CD1c-positive myeloid dendritic cell (primary cell): Measurements from ENCODE around the gene SLC49A3.
"Not testable (repeated sequence)": the region's sequence is repeated elsewhere in the genome, so short reads cannot be mapped to it uniquely, and the experiment has no call there.

ENCODE experiments used
- DNase-seq: peaks from one replicate; pipeline ENCODE4 v3.0.0-alpha.2; 2016; ENCODE audit errors: extremely low spot score

The SLC49A3 gene

GRCh38 chr4:688854-689681 is at the start of gene SLC49A3:
SLC49A3 (minus strand) TSS chr4:689151; CDS start chr4:689127, 24 bp downstream.
- peak; percentile 66 for DNase-seq

DNA sequence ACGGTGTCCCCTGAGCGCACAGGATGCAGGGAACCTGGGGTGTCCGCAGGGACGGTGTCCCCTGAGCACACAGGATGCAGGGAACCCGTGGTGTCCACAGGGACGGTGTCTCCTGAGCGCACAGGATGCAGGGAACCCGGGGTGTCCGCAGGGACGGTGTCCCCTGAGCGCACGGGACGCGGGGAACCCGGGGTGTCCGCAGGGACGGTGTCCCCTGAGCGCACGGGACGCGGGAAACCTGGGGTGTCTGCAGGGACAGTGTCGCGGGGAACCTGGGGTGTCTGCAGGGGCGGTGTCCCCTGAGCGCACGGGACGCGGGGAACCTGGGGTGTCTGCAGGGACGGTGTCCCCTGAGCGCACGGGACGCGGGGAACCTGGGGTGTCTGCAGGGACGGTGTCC is 47.6 kb upstream of the SLC49A3 start:
- DNase-seq = not testable (repeated sequence)

- no peak for DNase-seq
These were observed 46.6 kb upstream of the SLC49A3 start for GRCh38 chr4:735583-735982.

- no peak for DNase-seq
These were observed 46.0 kb upstream of the SLC49A3 start for GRCh38 chr4:734951-735350.

- no peak for DNase-seq
These were observed 45.1 kb upstream of the SLC49A3 start for GRCh38 chr4:734075-734474.

DNA sequence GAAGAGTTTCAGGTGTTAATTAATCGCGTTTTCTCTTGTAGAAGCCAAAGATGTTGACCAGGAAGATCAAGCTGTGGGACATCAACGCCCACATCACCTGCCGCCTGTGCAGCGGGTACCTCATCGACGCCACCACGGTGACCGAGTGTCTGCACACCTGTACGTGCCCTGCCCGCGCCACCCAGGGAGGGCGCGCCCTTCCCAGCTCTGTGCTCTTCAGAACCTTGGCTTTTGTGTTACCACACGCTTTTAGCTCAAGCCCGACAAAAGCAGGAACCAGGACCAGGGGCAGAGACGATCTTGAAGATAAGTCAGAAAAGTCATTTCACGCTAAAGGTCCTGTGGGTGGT is 44.7 kb upstream of the SLC49A3 start:
- DNase-seq = no peak

DNA sequence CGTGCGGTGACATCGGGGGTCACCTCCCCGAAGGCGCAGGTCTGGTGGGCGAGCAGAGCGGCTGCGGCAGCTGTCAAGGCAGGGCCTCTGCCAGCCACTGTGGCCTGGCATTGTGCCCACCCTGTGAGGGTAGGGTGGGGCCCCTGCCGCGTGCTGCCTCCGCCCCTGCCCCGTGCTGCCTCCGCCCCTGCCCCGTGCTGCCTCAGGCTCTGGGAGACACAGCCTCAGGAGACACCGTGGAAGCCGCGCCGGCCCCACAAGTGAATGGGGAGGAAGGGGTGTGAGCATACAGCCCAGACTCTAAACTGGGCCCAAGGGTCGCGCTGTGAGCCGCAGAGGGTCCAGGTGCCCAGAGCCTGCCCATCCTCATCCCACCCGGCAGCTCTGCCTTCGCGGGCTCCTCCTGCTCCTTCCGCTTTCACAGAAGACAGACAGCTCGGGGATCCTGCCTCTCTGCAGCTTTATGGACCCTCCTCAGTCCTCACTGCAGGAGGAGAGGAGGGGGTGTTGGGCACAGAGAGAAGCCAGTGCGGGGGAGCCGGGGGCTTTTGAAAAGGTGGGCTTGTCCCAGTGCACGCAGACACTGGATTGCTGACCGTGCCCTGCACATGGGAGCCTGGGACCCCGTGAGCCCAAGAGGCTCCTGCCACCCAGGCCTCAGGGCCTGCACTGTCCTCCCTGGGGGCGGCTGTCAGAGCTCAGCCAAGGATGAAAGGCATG is 44.1 kb upstream of the SLC49A3 start:
- no peak for DNase-seq

- no peak for DNase-seq
These were observed 43.5 kb upstream of the SLC49A3 start for GRCh38 chr4:732486-732885.

DNA sequence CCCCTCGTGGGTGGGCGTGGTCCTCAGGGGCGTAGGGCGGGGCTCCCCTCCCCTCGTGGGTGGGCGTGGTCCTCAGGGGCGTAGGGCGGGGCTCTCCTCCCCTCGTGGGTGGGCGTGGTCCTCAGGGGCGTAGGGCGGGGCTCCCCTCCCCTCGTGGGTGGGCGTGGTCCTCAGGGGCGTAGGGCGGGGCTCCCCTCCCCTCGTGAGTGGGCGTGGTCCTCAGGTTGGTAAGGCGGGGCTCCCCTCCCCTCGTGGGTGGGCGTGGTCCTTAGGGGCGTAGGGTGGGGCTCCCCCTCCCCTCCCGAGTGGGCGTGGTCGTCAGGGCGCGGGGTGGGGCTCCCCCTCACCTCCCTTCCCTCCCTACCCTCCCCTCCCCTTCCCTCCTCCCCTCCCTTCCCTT is 43.0 kb upstream of the SLC49A3 start:
- not testable (repeated sequence) for DNase-seq

DNA sequence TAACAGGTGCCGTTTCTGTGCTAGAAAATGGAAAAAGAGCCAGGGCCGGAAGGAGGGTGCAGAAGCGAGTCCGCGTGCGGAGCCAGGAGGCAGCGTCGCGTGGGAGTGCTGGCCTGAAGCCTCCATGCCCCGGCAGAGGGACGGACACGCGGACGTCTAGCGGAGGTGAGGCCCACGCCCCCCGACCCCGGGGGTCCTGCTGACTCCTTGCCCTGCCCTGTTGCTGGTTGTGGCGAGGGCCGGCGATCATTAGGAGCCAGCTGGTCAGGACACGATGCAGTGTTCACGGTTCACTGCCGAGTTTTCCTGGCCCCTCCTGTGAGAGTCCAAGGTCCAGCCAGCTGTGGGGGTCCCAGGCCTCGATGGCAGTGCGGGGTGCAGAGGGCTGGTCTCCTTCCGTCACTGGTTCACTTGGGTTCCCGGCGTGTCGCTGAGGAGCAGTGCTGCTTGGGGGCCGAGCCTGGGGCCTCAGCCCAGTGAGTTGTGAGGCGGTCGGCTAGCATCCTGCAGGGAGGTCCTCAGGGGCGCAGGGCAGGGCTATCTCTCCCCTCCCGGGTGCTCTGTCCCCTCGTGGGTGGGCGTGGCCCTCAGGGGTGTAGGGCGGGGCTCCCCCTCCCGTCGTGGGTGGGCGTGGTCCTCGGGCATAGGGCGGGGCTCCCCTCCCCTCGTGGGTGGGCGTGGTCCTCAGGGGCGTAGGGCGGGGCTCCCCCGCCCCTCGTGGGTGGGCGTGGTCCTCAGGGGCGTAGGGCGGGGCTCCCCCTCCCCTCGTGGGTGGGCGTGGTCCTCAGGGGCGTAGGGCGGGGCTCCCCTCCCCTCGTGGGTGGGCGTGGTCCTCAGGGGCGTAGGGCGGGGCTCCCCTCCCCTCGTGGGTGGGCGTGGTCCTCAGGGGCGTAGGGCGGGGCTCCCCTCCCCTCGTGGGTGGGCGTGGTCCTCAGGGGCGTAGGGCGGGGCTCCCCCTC is 42.3 kb upstream of the SLC49A3 start:
- DNase-seq = not testable (repeated sequence)

DNA sequence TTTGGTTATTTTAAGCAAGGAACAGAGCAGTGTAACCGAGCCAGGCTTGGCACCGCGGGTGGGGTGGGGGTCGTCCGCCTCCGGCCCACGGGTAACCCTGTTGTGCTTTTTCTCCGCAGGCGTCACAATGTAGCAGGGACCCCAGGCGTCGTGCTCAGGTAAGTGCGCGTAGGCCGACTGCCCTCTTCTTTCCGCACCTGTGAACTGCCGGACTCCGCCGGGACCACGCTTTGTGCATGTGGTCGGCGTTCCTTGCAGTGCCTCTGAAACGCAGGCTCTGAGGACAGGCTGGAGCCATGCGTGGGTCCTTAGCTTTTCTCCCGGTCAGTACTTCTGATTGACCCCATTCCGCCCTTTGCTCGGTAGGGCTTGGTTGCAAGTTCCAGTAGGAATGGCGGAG is 41.6 kb upstream of the SLC49A3 start:
- no peak for DNase-seq

DNA sequence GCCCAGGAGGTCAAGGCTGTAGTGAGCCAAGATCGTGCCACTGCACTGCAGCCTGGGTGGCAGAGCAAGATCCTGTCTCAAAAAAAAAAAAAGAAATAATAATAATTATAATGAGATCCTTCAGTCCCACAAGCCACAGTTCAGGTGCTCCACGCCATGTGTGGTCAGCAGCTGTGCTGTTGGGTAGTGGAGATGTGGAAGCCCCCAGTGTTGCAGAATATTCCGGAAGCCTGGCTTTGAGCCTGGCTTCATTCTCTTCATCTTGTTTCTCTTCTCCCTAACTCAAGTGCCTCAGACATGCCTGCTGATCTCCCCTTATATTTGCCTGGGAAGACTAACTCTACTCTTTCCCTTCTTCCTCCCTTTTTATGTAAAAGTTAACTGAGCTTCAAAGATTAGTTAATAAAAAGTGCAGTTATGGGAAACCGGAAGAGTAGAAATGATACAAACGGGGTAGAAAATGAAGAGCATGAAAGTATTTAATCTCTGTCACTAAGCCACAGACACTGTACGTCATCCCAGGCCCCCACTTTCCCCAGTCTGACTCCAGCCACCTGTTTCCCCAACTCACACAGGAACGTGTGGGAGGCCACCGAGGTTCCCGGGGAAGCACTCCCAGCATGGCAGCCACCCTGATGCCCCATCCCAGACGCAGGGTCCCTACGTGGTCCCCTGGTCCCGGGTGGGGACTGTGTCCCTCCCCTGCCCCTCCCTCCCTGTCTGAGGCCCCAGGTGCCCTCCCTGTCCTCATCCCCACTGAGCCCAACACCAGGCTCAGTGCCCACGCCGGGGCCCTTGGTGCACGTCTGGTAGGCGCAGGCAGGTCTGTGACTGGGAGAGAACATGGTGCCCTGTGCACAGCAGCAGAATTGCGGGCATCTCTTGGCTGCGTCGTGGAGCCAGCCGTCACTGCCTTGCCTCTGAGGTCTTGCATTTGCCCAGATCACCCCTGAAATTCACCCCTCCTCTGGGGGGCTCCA is 40.7 kb upstream of the SLC49A3 start:
- no peak for DNase-seq

DNA sequence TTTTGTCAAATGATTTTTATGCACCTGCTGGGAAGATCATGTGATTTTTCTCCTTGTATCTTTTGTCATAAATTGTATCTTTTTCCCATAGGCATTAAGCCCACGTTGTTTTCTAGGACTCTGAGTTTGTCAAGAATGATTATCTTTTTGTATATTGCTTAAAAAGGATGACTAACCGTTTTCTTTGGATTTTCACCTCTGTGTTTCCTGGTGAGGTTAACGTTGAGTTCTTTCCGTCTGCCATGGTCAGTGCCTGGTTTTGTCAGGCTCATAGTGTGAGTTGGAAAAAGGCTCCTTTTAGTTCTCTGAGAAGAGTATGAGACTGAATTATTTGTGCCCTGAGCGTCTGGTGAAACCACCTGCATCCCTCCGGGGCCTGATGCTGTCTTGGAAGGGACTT is 38.6 kb upstream of the SLC49A3 start:
- no peak for DNase-seq

- no peak for DNase-seq
These were observed 37.9 kb upstream of the SLC49A3 start for GRCh38 chr4:726838-727237.

DNA sequence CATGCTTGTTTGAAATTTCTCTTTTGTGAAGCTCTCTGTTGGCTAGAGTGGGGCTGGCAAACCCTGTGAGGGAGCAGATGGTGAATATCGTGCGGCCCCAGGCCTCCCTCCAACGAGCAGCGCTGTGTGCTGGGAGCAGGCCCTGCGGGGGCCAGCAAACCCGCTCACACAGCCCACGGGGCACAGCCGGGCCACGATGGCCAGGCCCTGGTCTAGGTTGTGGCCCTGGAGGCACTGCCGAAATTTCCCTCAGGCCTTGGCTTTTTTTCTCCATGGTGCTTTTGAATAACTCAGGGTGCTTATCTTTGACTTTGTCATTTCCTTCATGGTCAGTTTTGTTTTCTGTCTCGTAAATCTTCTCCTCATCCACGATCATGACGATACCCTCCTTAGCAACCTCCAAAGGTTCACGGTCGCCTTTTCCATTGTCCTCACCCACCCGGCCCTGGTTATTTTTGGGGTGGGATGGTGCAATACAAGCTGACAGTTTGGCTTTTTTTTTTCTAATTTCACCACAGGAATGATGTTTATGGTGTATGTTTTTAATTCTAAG is 37.4 kb upstream of the SLC49A3 start:
- DNase-seq = no peak

- DNase-seq = no peak
These were observed 36.7 kb upstream of the SLC49A3 start for GRCh38 chr4:725391-726234.

DNA sequence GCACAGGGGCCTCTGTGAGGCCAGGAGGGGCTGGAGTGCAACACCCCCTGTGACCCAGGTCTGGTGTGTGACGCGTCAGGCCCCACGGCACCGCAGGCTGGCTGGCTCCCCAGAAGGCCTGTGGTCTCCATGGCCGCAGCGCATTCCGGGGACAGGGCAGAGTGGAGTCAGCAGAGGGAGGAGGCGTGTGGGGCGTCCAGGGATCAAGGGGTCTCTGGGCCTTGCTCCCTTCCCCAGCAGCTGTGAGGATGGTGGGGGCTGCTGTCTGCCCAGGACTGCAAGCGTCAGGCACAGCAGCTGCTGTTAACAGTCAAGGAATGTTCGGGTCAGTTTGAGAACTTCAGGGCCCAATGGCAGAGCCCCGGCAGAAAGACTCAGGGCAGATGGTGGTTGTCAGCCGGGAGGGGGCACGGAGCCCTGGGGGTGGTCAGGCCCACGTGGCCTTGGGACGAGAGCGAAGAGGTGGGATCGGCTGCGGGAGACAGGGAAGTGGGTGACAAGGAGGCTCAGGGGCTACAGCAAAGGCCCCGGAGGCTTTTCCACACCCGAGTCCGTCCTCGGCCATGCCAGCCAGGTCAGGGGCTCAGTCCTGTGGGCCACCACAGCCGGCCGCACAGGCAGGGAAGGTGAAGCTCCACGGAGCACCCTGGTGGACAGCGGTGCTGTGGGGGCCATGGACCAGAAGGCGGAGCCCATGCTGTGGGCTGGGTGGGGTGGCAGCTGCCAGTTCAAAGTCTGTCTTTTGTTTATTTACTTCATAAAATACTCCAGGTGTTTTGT is 35.0 kb upstream of the SLC49A3 start:
- no peak for DNase-seq

DNA sequence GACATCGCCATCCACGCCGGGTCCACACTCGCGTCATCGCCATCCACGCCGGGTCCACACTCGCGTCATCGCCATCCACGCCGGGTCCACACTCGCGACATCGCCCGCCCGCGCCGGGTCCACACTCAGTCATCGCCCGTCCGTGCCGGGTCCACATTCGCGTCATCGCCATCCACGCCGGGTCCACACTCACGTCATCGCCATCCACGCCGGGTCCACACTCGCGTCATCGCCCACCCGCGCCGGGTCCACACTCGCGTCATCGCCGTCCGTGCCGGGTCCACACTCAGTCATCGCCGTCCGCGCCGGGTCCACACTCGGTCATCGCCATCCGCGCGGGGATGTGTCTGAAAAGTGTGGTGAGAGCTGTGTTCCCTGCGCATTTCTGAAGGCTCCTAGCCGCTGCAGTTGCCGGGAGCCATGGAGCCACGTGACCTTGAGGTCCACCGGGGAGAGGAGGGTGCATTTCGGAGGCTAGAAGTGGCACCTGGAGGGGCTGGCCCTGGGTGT is 34.0 kb upstream of the SLC49A3 start:
- no peak for DNase-seq
